Stimulated activated CD8-positive, alpha-beta memory T cell treated with anti-CD3 and anti-CD28 coated beads, Interleukin-2, amount 100 ng/mL, for 48 hours (primary cell): ENCODE data around the gene LIN37.

Source experiments
- DNase-seq, 2 donors: peaks; one replicate each; pipeline ENCODE4 v3.0.0-alpha.2; 2020; ENCODE audit warnings: low read depth in 2 of 2

The LIN37 gene

GRCh38 chr19:35774274-35775045, 26.1 kb downstream of the LIN37 start:
- DNase-seq, result no peak

GRCh38 chr19:35775046-35775297, 26.6 kb downstream of the LIN37 start:
- no peak for DNase-seq

- DNase-seq, result peak; percentile 100
Measured at GRCh38 chr19:35775298-35776101, 27.1 kb downstream of the LIN37 start, which contains the start of gene ARHGAP33. Gene ARHGAP33 (plus strand): TSS chr19:35775564. CDS start chr19:35775659, 95 bp downstream.

GRCh38 chr19:35776102-35776788, 27.9 kb downstream of the LIN37 start:
- DNase-seq, result no peak

GRCh38 chr19:35777086-35777841, 28.9 kb downstream of the LIN37 start:
- no peak for DNase-seq

- no peak for DNase-seq
Measured at GRCh38 chr19:35777961-35778360, 29.6 kb downstream of the LIN37 start.

- DNase-seq, result no peak
Measured at GRCh38 chr19:35779033-35779432, 30.7 kb downstream of the LIN37 start.

- no peak for DNase-seq
Measured at GRCh38 chr19:35780058-35780457, 31.7 kb downstream of the LIN37 start.

- DNase-seq, result no peak
Measured at GRCh38 chr19:35780717-35781116, 32.3 kb downstream of the LIN37 start.

GRCh38 chr19:35781650-35782049, 33.3 kb downstream of the LIN37 start:
- DNase-seq, result no peak

- DNase-seq, result no peak
Measured at GRCh38 chr19:35782589-35782988, 34.2 kb downstream of the LIN37 start.

- no peak for DNase-seq
Measured at GRCh38 chr19:35783469-35784434, 35.4 kb downstream of the LIN37 start.

GRCh38 chr19:35784503-35785338, 36.3 kb downstream of the LIN37 start:
- no peak for DNase-seq

GRCh38 chr19:35785339-35785627, 36.9 kb downstream of the LIN37 start:
- DNase-seq, result no peak

GRCh38 chr19:35786299-35787160, 38.2 kb downstream of the LIN37 start:
- DNase-seq, result no peak

- no peak for DNase-seq
Measured at GRCh38 chr19:35787227-35787799, 38.9 kb downstream of the LIN37 start.

- DNase-seq, result no peak
Measured at GRCh38 chr19:35788205-35788960, 40.0 kb downstream of the LIN37 start.
